ENCODE measurements around the gene ADAMTS20. TPM values are rescaled to one million over a fixed set of nuclear protein-coding genes. Genes with fewer than 3 reads are reported as not detected.

Gene ADAMTS20
- total and polyA plus RNA-seq, 2 donors (not counting 3 experiments of a cell fraction or from before 2014, with no cell fraction given): not detected

- Histone ChIP-seq H4K20me1 (replicated peaks; ENCODE audit: control insufficient read depth, extremely low read depth, insufficient read depth, low read length) (no peaks in the 10 kb centered on the region), H3K27ac (ENCODE audit: insufficient read depth, low read depth, low read length) (no peak overlapping the region), H3K9me3 (replicated peaks; ENCODE audit: control insufficient read depth, insufficient read depth, low read length) (no peaks in the 10 kb centered on the region), H3K4me2 (ENCODE audit: insufficient read depth, low read length) (no peak overlapping the region), H3K9ac (replicated peaks; ENCODE audit: extremely low read depth, insufficient read depth, low read length) (no peak overlapping the region), H2AFZ (ENCODE audit: low read depth, low read length) (no peak overlapping the region), H3K4me1 (ENCODE audit: control insufficient read depth, extremely low read depth, insufficient read depth, low read length) (no peaks in the 10 kb centered on the region), H3K36me3 (ENCODE audit: control insufficient read depth in 2 of 2, extremely low read depth in 1 of 2, insufficient read depth in 2 of 2, low read length in 2 of 2) (no peaks in the 10 kb centered on the region), H3K79me2 (ENCODE audit: control insufficient read depth, insufficient read depth, low read length) (no peaks in the 10 kb centered on the region), H3K27me3 (ENCODE audit: control insufficient read depth in 2 of 2, insufficient read depth in 2 of 2, low read length in 2 of 2) (no peaks in the 10 kb centered on the region), H3K4me3 (replicated peaks in 1 of 3; ENCODE audit: insufficient read depth in 1 of 3, low read depth in 1 of 3, low read length in 3 of 3) (no peak overlapping the region), H3K9me1 (replicated peaks; ENCODE audit: control insufficient read depth, extremely low read depth, insufficient read depth, low read length) (no peaks in the 10 kb centered on the region)
- TF ChIP-seq EZH2 (IDR thresholded peaks at IDR 0.05; ENCODE audit: borderline replicate concordance, low read depth, low read length, severe bottlenecking): no peak
- TF ChIP-seq POLR2AphosphoS5 (IDR thresholded peaks at IDR 0.05; ENCODE audit: insufficient read depth, low read depth, low read length): no peak
- TF ChIP-seq MYC (IDR thresholded peaks at IDR 0.05; ENCODE audit: low read depth, low read length): no peak
- no peak for TF ChIP-seq JUN (IDR thresholded peaks at IDR 0.05; ENCODE audit: borderline replicate concordance, insufficient read depth, insufficient read length, low read depth)
- TF ChIP-seq CTCF (IDR thresholded peaks at IDR 0.05; ENCODE audit: extremely low read depth in 1 of 2, insufficient read depth in 1 of 2, low read depth in 1 of 2, low read length in 2 of 2): no peak
- no peak for TF ChIP-seq FOS (IDR thresholded peaks at IDR 0.05; ENCODE audit: borderline replicate concordance, insufficient read depth, low read length)
- intact Hi-C loops (cut with micrococcal nuclease): no loop called here
- FAIRE-seq (no peak), DNase-seq (ENCODE audit: low read depth, low spot score) (peak; percentile 7)
- dilution Hi-C loops (cut with MboI; ENCODE audit: extremely low pct_ligation_motif_present, low sequenced_read_pairs): no loop called here
- ChIA-PET POLR2A (no interaction called here), CTCF (no interaction called here)
- BruUV-seq (replicated peaks): no TSS peak
These were observed 145.2 kb downstream of the ADAMTS20 start for GRCh38 chr12:43406801-43407200.

GRCh38 chr12:43402436-43402835 is 149.6 kb downstream of the ADAMTS20 start:
- Histone ChIP-seq H3K9ac (replicated peaks; ENCODE audit: extremely low read depth, insufficient read depth, low read length) (no peak overlapping the region), H3K9me3 (replicated peaks; ENCODE audit: control insufficient read depth, insufficient read depth, low read length) (no peaks in the 10 kb centered on the region), H3K36me3 (ENCODE audit: control insufficient read depth in 2 of 2, extremely low read depth in 1 of 2, insufficient read depth in 2 of 2, low read length in 2 of 2) (no peaks in the 10 kb centered on the region), H3K4me1 (ENCODE audit: control insufficient read depth, extremely low read depth, insufficient read depth, low read length) (no peaks in the 10 kb centered on the region), H3K79me2 (ENCODE audit: control insufficient read depth, insufficient read depth, low read length) (no peaks in the 10 kb centered on the region), H3K4me2 (ENCODE audit: insufficient read depth, low read length) (no peak overlapping the region), H3K27ac (ENCODE audit: insufficient read depth, low read depth, low read length) (no peak overlapping the region), H3K27me3 (ENCODE audit: control insufficient read depth in 2 of 2, insufficient read depth in 2 of 2, low read length in 2 of 2) (no peaks in the 10 kb centered on the region), H4K20me1 (replicated peaks; ENCODE audit: control insufficient read depth, extremely low read depth, insufficient read depth, low read length) (no peaks in the 10 kb centered on the region), H2AFZ (ENCODE audit: low read depth, low read length) (no peak overlapping the region), H3K9me1 (replicated peaks; ENCODE audit: control insufficient read depth, extremely low read depth, insufficient read depth, low read length) (no peaks in the 10 kb centered on the region), H3K4me3 (replicated peaks in 1 of 3; ENCODE audit: insufficient read depth in 1 of 3, low read depth in 1 of 3, low read length in 3 of 3) (no peak overlapping the region)
- no TSS peak for BruUV-seq (replicated peaks)
- dilution Hi-C loops (cut with MboI; ENCODE audit: extremely low pct_ligation_motif_present, low sequenced_read_pairs): no loop called here
- CTCF ChIA-PET: no interaction called here
- TF ChIP-seq CTCF (IDR thresholded peaks at IDR 0.05; ENCODE audit: extremely low read depth in 1 of 2, insufficient read depth in 1 of 2, low read depth in 1 of 2, low read length in 2 of 2) (no peak), EZH2 (IDR thresholded peaks at IDR 0.05; ENCODE audit: borderline replicate concordance, low read depth, low read length, severe bottlenecking) (no peak), POLR2AphosphoS5 (IDR thresholded peaks at IDR 0.05; ENCODE audit: insufficient read depth, low read depth, low read length) (no peak), MAX (IDR thresholded peaks at IDR 0.05; ENCODE audit: insufficient read depth, insufficient read length) (no peak), POLR2A (IDR thresholded peaks at IDR 0.05; ENCODE audit: low read depth, low read length) (no peak), JUN (IDR thresholded peaks at IDR 0.05; ENCODE audit: borderline replicate concordance, insufficient read depth, insufficient read length, low read depth) (no peak)
- intact Hi-C loops (cut with micrococcal nuclease): no loop called here
- FAIRE-seq (no peak), DNase-seq (ENCODE audit: low read depth, low spot score) (no peak)
- POLR2A ChIA-PET: no interaction called here
